ENCODE data around the gene DMRT3. TPM values are rescaled to one million over a fixed set of nuclear protein-coding genes. Genes with fewer than 3 reads are reported as not detected.
A peak's percentile ranks its signal among the peaks of the same experiment; 100 is the strongest.

The DMRT3 gene
- total RNA-seq, 1 donor from 2014 or later: not detected

GRCh38 chr9:1005043-1005667, 28.7 kb downstream of the DMRT3 start:
- DNase-seq: peak; percentile 74

GRCh38 chr9:1007312-1007711, 30.9 kb downstream of the DMRT3 start:
- no peak for DNase-seq

- no peak for DNase-seq
Observed at GRCh38 chr9:1008216-1008615, 31.8 kb downstream of the DMRT3 start.

GRCh38 chr9:1009101-1009707, 32.7 kb downstream of the DMRT3 start:
- DNase-seq: peak; percentile 87

- no peak for DNase-seq
Observed at GRCh38 chr9:1013021-1013420, 36.6 kb downstream of the DMRT3 start.

- DNase-seq: no peak
Observed at GRCh38 chr9:1014225-1014624, 37.8 kb downstream of the DMRT3 start.

- DNase-seq: no peak
Observed at GRCh38 chr9:1014640-1015039, 38.2 kb downstream of the DMRT3 start.

- peak; percentile 24 for DNase-seq
Observed at GRCh38 chr9:1018121-1018520, 41.7 kb downstream of the DMRT3 start.

- DNase-seq: no peak
Observed at GRCh38 chr9:1024112-1024511, 47.7 kb downstream of the DMRT3 start.

- no peak for DNase-seq
Observed at GRCh38 chr9:1025131-1025530, 48.7 kb downstream of the DMRT3 start.

- DNase-seq: no peak
Observed at GRCh38 chr9:1026219-1026618, 49.8 kb downstream of the DMRT3 start.

- no peak for DNase-seq
Observed at GRCh38 chr9:1028501-1029190, 52.2 kb downstream of the DMRT3 start.

GRCh38 chr9:1031951-1032601, 55.6 kb downstream of the DMRT3 start:
- no peak for DNase-seq

GRCh38 chr9:1034271-1034670, 57.8 kb downstream of the DMRT3 start:
- no peak for DNase-seq

- DNase-seq: no peak
Observed at GRCh38 chr9:1039589-1039988, 63.1 kb downstream of the DMRT3 start.

Other genes with a start within 250 kb of the DMRT3 start
- not detected in 2 replicates for gene DMRT1, start 135.0 kb upstream of the DMRT3 start, total RNA-seq
- not detected in 2 replicates for gene DMRT2, start 73.7 kb downstream of the DMRT3 start, total RNA-seq

All from dermis blood vessel endothelial cell (primary cell).